ENCODE data around the gene VEGFC.

VEGFC gene

DNA sequence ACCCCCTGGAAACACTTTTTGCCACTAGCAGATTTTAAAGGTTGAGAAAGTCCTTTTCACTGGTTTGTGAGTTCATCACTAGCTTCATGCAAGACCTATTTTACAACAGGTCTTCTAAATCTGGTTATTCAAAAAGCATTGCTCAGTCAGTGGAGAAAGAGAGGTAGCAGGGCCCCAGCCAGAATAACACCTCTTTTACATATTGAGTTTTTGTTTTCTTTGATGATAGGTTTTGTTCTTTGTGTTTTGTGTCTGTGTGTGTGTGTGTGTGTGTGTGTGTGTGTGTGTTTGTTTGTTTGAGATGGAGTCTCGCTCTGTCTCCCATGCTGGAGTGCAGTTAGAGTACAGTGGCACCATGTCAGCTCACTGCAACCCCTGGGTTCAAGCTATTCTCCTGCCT lies 2.7 kb upstream of the VEGFC start:
- no peak for DNase-seq

GRCh38 chr4:176794651-176795050 lies 1.9 kb upstream of the VEGFC start:
- no peak for DNase-seq

GRCh38 chr4:176794151-176794550 lies 1.4 kb upstream of the VEGFC start:
- DNase-seq, result no peak

GRCh38 chr4:176793060-176793605 lies 411 bp upstream of the VEGFC start:
- DNase-seq, result no peak

DNA sequence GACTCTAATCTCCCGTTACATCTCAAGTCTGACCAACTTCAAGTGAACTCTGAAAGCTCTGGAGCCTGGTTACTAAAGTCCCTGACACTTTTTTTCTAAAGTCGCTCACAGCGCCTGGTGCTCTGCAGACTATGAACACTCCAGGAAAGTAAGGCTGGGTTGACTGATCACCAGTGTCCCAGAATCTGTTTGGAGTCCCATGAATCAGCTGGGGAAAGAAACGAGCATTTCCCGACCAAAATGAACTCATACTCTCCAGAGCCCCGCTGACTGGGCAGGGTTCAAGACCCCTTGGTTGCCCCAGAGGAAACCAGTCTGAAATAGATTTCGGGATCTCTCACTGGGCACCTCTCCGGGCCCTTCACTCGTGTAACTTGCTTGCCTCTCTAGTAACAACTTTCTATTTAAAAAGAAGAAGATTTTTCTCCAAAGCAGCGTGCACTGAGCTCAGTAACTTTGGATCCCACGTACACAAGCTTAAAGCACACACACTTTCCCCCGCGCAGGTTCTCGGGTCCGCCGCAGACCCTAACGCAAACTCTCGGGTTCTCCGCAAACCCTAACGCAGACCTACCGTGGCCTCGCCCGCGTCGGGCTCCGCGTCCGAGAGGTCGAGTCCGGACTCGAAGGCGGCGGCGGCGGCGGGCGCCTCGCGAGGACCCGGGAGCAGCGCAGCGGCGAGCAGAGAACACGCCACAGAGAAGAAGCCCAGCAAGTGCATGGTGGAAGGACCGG lies 964 bp downstream of the VEGFC start:
- no peak for DNase-seq

DNA sequence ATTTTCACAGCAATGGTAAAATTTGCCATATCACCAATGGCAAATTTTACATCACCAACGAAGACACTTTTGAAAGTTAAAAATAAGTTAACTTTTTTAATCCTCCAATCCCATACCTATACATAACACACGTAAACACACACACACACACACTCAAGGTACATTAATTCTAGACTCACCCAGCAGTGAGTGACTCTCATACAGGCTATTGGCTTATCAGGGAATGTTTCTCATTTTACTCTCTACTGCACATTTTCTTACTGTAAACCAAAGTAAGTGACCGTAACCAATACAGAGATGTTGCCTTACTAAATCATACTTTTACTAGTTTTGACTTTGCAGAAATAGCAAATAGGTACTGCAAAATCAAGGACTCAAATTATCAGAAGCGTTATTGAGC lies 2.3 kb downstream of the VEGFC start:
- DNase-seq, result no peak

DNA sequence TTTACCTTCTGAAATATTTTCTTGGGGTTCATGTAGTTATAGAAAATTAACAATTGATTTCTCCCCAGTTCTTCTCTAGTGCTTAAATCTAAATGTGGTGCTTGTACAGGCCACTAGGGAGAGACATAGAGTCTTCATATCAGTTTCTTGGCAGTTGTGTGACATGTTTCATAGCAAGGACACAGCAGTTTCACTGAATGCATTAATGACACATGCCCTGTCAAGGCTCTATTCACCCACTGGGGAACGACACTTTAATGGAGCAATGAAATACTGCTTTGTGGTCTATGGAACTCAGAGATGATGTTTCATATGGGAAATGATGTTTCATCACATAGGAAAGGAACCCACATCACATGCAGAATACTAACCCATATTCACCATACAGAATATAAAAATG lies 2.8 kb downstream of the VEGFC start:
- DNase-seq, result no peak

GRCh38 chr4:176788971-176789370 lies 3.8 kb downstream of the VEGFC start:
- DNase-seq, result no peak

DNA sequence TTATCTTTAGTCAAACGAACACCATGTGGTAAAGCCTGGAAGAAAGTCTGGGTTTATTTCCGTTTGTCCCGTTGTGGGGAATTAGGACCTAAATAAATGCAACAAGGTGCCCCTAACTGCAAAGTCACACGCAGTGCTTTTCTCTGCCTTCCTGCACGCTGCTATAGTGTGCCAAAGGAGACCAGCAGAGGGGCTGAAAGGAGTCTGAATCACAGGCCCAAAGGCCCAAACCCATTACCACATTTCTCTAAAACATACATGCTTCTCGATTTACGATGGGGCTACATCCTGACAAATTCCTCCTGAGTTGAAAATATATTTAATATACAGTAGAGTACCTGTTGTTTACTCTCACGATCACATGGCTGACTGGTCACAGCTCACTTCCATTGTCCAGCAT lies 4.5 kb downstream of the VEGFC start:
- DNase-seq, result no peak

DNA sequence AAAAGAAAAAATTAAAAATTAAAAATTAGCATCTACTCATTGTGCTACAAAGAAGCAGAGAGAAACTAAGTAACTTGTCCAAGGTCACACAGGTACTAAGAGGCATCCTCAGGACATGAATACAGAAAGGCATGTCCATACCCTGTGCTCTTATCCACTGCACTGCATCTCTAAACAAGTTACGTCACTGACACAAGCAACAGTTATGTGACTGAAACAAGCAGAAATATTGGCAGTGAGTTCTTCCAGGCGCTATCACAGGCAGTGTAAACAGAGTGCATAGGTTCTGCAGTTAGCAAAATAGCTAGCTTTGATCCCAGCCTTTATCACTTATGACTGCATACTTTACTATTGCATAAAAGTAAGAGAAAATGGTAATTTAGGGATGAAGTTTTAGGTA lies 7.9 kb downstream of the VEGFC start:
- DNase-seq, result no peak

- no peak for DNase-seq
Observed at GRCh38 chr4:176782794-176783193, 9.9 kb downstream of the VEGFC start.

- DNase-seq, result no peak
Observed at GRCh38 chr4:176782191-176782590, 10.5 kb downstream of the VEGFC start.

GRCh38 chr4:176781739-176782100 lies 11.0 kb downstream of the VEGFC start:
- DNase-seq, result no peak

DNA sequence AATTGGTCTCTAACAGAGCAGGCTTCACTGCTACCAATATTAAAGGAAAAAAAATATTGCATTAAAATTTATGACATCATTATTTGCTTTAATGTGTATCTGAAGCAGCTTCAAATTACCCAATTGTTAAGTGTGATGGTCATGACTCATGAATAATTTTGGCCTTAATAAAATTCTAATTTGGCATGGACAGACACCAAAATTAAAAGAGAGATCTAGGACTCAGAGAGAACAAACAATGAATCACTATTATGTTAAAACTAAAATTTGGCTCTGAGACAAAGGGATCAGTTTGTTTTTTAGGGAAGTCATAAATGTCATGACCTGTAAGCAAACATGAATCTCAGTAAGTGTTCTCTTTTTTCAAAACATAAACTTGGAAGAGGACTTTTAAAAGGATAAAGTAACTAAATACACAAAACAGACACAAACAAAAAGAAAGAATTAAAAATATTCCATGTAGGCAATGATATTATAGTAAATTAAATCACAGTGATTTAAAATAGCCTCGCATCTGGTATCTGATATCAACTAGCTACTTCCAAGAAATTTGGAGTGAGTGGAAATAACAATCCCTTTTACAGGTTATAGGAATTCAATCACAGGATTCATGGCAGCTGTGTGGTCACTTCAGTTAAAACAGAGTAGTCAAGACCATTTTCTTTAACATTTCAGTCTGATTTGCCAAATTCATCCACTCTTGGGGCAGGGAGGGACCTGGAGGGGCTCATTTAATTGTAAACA lies 11.6 kb downstream of the VEGFC start:
- DNase-seq, result no peak

GRCh38 chr4:176779421-176779820 lies 13.3 kb downstream of the VEGFC start:
- DNase-seq, result no peak

DNA sequence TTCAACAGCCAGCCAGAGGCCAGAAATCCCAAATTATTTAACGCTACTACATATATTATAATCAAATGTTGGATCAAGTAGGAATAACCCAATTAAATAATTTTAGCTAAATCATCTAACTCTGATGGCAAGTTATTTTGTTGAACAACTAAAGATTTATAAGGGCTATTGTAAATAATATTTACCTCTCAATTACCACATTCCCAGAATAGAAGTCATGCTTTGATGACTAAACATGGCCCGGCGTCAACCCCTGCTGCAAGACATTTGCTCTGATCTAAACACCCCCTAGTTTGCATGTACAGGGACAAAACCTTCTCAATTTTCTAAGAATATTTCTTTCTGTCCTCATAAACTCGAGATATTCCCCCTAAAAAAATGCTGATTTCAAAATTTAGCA lies 14.2 kb downstream of the VEGFC start:
- no peak for DNase-seq

DNA sequence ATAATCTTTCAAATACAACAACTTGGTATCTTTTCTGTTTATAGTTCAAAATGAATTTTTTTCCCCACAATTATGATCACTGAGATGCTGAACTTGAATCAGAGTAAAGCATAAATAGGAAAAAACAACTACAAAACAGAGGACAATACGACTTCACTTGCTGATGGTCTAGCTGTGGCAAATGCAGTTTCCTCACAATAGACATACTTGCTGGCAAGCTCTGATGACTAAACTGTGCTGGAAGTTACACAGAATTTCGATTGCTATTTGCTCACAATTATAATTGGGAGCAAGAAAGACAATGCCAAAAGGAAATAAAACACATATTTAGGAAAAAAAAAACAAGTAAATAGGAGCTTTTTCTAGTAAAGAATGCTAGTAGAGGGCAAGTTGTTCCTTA lies 14.7 kb downstream of the VEGFC start:
- DNase-seq, result no peak

- DNase-seq, result no peak
Observed at GRCh38 chr4:176775338-176775737, 17.4 kb downstream of the VEGFC start.

GRCh38 chr4:176774852-176775251 lies 17.9 kb downstream of the VEGFC start:
- no peak for DNase-seq

GRCh38 chr4:176769514-176769913 lies 23.2 kb downstream of the VEGFC start:
- no peak for DNase-seq

DNA sequence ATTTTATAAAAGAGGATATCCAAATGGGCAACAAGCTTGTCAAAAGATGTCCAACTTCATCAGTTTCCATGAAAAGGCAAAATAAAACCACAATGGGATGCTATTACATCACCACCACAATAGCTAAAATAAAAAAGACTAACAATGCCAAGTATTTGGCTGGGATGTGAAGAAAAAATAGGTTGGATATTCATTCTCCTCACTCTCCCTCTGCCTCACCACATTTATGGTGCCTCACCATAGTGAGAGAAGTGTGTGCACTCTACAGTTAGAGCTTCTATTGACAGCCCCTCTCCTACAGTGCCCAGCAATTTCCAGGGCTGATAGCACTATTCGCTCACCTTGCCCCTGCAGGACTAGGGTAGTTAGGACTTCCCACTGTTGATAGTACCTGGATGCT lies 25.5 kb downstream of the VEGFC start:
- DNase-seq, result no peak

GRCh38 chr4:176762661-176763308 lies 29.9 kb downstream of the VEGFC start:
- no peak for DNase-seq

DNA sequence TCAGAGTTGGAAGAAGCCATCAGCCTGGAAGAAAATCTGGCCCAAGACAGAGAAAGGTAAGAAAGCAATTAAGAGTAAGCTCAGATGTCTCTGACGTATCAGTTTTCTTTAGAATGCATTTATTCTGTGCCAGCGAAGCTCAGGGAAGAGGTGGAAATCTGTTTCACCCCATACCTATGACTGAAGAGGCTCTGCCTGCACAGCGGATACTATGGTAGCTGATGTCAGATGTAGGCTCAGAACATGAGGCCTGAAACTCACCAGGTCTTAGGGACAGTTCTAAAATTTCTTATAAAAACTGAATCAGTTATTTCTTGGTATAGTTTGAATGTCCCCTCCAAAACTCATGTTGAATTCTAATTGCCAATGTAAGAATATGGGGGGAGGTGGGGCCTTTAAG lies 30.9 kb downstream of the VEGFC start:
- DNase-seq, result no peak

DNA sequence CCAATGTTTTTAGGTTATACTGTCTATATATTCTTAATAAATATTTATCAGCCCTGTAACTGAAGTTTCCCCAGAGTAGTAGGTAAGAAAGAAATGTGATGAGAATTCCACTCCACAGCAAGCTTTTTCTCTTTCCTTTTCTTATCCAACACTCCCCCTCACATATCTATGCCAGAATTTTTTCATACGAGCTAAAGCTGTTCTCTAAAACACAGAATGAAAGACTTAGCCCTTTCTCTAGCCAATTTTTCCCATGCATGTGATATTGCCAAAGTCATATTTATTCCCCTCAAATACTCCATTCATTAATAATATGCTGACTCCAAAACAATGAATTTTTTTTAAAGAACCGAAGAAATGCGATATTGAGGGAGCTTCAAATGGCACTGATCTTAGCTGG lies 32.3 kb downstream of the VEGFC start:
- DNase-seq, result no peak
